Stimulated activated CD8-positive, alpha-beta memory T cell treated with anti-CD3 and anti-CD28 coated beads, Interleukin-15, amount 100 ng/mL, for 24 hours (primary cell): ENCODE results near the gene OR2D3.
"Not testable (repeated sequence)": the region's sequence is repeated elsewhere in the genome, so short reads cannot be mapped to it uniquely, and the experiment has no call there.

ENCODE experiments used
- DNase-seq: peaks from one replicate; pipeline ENCODE4 v3.0.0-alpha.2; 2020; ENCODE audit warnings: low read depth

The OR2D3 gene

GRCh38 chr11:6927030-6927617 is 6.3 kb downstream of the OR2D3 start:
- no peak for DNase-seq

GRCh38 chr11:6928916-6929315 is 8.1 kb downstream of the OR2D3 start:
- DNase-seq, result no peak

- no peak for DNase-seq
Observed at GRCh38 chr11:6931146-6931713, 10.4 kb downstream of the OR2D3 start.

GRCh38 chr11:6932145-6932544 is 11.3 kb downstream of the OR2D3 start:
- DNase-seq, result no peak

GRCh38 chr11:6941970-6942369 is 21.2 kb downstream of the OR2D3 start:
- no peak for DNase-seq

GRCh38 chr11:6943131-6943530 is 22.3 kb downstream of the OR2D3 start:
- DNase-seq, result no peak

GRCh38 chr11:6954248-6954647 is 33.4 kb downstream of the OR2D3 start:
- DNase-seq, result not testable (repeated sequence)

GRCh38 chr11:6962141-6962540 is 41.3 kb downstream of the OR2D3 start:
- DNase-seq, result no peak

- DNase-seq, result no peak
Observed at GRCh38 chr11:6962673-6963072, 41.9 kb downstream of the OR2D3 start.

GRCh38 chr11:6968816-6969215 is 48.0 kb downstream of the OR2D3 start:
- DNase-seq, result no peak

- not testable (repeated sequence) for DNase-seq
Observed at GRCh38 chr11:6969854-6970253, 49.1 kb downstream of the OR2D3 start.
